GM12878 (cell line): ENCODE results near the gene LMNTD2. TPM values are rescaled to one million over a fixed set of nuclear protein-coding genes. Genes with fewer than 3 reads are reported as not detected.
A peak's percentile ranks its signal among the peaks of the same experiment; 100 is the strongest.

Experiments
- ATAC-seq: fragments of 200-7000 bp; cut with Tn5 transposase; 3 replicates; pipeline ENCODE4 v1.9.1; 2020; ENCODE audit warnings: mild to moderate bottlenecking, moderate library complexity
- BruUV-seq: library from RNA; stranded (reverse); fragments of 400-500 nt; replicated peaks from 2 replicates; lab custom pipeline; 2021; lab: Mats Ljungman, UMichigan
- CTCF ChIA-PET: fragments of 300-600 bp; sonication (Branson Sonifier 250); formaldehyde crosslinking; extraction: SDS; loops from one replicate; lab custom pipeline; 2021; ENCODE audit warnings: inconsistent platforms; lab: Yijun Ruan, JAX
- POLR2A ChIA-PET: fragments of 350-600 bp; formaldehyde crosslinking; extraction: SDS; loops from one replicate; lab custom pipeline; 2021; ENCODE audit warnings: inconsistent platforms; lab: Charles Lee
- RAD21 ChIA-PET: fragments of 300-600 bp; sonication (Branson Sonifier 250); formaldehyde crosslinking; loops from one replicate; lab custom pipeline; 2023; ENCODE audit warnings: antibody characterized with exemption; ENCODE audit not compliant: unreplicated experiment; lab: Charles Lee
- SMC1A ChIA-PET: fragments of 300-600 bp; sonication (Branson Sonifier 250); formaldehyde crosslinking; loops from one replicate; lab custom pipeline; 2023; ENCODE audit not compliant: unreplicated experiment, uncharacterized antibody; lab: Charles Lee
- DNase-seq: peaks from one replicate; pipeline ENCODE4 v3.0.0-alpha.2; 2011; ENCODE audit warnings: low read depth, low spot score
- FAIRE-seq: peaks from 3 replicates; lab custom pipeline; 2011; peaks lifted over from hg19 to GRCh38; lab: Jason Lieb, UNC
- H2AFZ ChIP-seq: 2 replicates; pipeline ENCODE4 v1.6.0; 2011; ENCODE audit warnings: low read depth, low read length, control low read depth; ENCODE audit not compliant: control insufficient read depth
- H3K27ac ChIP-seq: 2 replicates; pipeline ENCODE4 v1.5.1; 2011; ENCODE audit warnings: control low read depth; ENCODE audit not compliant: control insufficient read depth, insufficient read depth
- H3K27me3 ChIP-seq, 2 experiments: replicated peaks in 1 of 2; 2 replicates each; pipeline versions ENCODE4 v1.6.0 to v1.6.1; 2011; ENCODE audit warnings: low read length in 1 of 2; ENCODE audit not compliant: control insufficient read depth in 2 of 2, insufficient read depth in 2 of 2
- H3K36me3 ChIP-seq, 2 experiments: 2 replicates each; pipeline ENCODE4 v1.5.1; 2011; ENCODE audit warnings: low read length in 1 of 2; ENCODE audit not compliant: control insufficient read depth in 2 of 2, insufficient read depth in 2 of 2
- H3K4me1 ChIP-seq: 2 replicates; pipeline ENCODE4 v1.6.1; 2011; ENCODE audit warnings: mild to moderate bottlenecking, low read length, moderate library complexity, mixed read lengths; ENCODE audit not compliant: control insufficient read depth, insufficient read depth
- H3K4me2 ChIP-seq: 2 replicates; pipeline ENCODE4 v1.6.0; 2011; ENCODE audit warnings: control low read depth; ENCODE audit not compliant: control insufficient read depth, insufficient read depth
- H3K4me3 ChIP-seq: fragments of 200-600 bp; sonication (generic); 2 replicates; pipeline ENCODE4 v1.5.1; 2016
- H3K79me2 ChIP-seq: 2 replicates; pipeline ENCODE4 v1.6.0; 2011; ENCODE audit warnings: low read length; ENCODE audit not compliant: control insufficient read depth, insufficient read depth
- H3K9ac ChIP-seq: 2 replicates; pipeline ENCODE4 v1.8.0; 2011; ENCODE audit warnings: low read length, control low read depth, mixed read lengths; ENCODE audit not compliant: control insufficient read depth, insufficient read depth
- H3K9me3 ChIP-seq: replicated peaks from 3 replicates; pipeline ENCODE4 v1.5.1; 2011; ENCODE audit warnings: mild to moderate bottlenecking, low read length; ENCODE audit not compliant: control insufficient read depth, insufficient read depth
- H4K20me1 ChIP-seq: 2 replicates; pipeline ENCODE4 v1.6.0; 2011; ENCODE audit not compliant: control insufficient read depth, insufficient read depth
- E2F4 ChIP-seq: IDR thresholded peaks from 2 replicates; pipeline ENCODE4 v1.6.1; 2012; ENCODE audit warnings: low read depth, low read length, improper control_type of control experiment
- PKNOX1 ChIP-seq: fragments of 450-650 bp; IDR thresholded peaks from 2 replicates; pipeline ENCODE4 v1.6.1; 2016; ENCODE audit warnings: mild to moderate bottlenecking
- POLR2AphosphoS2 ChIP-seq: IDR thresholded peaks from 2 replicates; pipeline ENCODE4 v1.6.1; 2011; ENCODE audit warnings: low read depth, mild to moderate bottlenecking, low read length, improper control_type of control experiment, moderate library complexity
- SMARCA5 ChIP-seq: fragments of 450-650 bp; IDR thresholded peaks from 2 replicates; pipeline ENCODE4 v1.6.1; 2017; ENCODE audit warnings: mild to moderate bottlenecking
- WGBS: methylation state at CpG from one replicate; pipeline ENCODE4 v1.1.6; 2016; ENCODE audit warnings: low lambda C conversion rate; ENCODE audit not compliant: insufficient replicate concordance, insufficient coverage; ENCODE audit errors: missing lambda C conversion rate; 5-methylcytosine and 5-hydroxymethylcytosine counted together
- in situ Hi-C: fragments of 300-500 bp; cut with MboI; formaldehyde crosslinking; loops from 9 replicates; pipeline ENCODE4 v1.14.3; 2018; ENCODE audit warnings: mixed read lengths
- intact Hi-C: fragments of 100-400 bp; cut with micrococcal nuclease; formaldehyde crosslinking; loops from one replicate; pipeline ENCODE4 v1.14.2; 2022; ENCODE audit not compliant: unreplicated experiment
- polyA plus RNA-seq, 11 experiments: library from polyadenylated mRNA; depleted of rRNA in 4 of 11; unstranded in 6 of 11; stranded (reverse) in 5 of 11; fragments of >200 nt; fragmentation: Nextera tagmentation in 4 of 11; fragmentation: Illumina TruSeq in 1 of 11; extraction: Ambion mirVana in 4 of 11; extraction: Trizol in 1 of 11; gene quantifications; 1 replicate in 1 of 11; 2 replicates in 10 of 11; pipeline versions ENCODE4 v1.2.1 to v1.2.3, GENCODE V29; 2011 to 2016; ENCODE audit warnings: inconsistent platforms in 2 of 11, missing spikeins in 2 of 11, low read depth in 1 of 11
- total RNA-seq, 4 experiments: library from RNA; depleted of rRNA in 3 of 4; stranded (reverse); fragments of >200 nt in 3 of 4; fragmentation: Illumina TruSeq in 1 of 4; extraction: Trizol in 1 of 4; gene quantifications; 2 replicates each; pipeline versions ENCODE4 v1.2.1 to v1.2.3, GENCODE V29; 2013 to 2021

Gene LMNTD2
- total and polyA plus RNA-seq, 10 of the 15 experiments (the other 5 are each of a cell fraction or from before 2014, with no cell fraction given), result 0.22 to 4.1 (median 1.3) TPM; not detected in 2

- intact Hi-C loops (no loop called here), in situ Hi-C loops (no loop called here)
- FAIRE-seq (no peak), ATAC-seq (no peak), DNase-seq (no peak)
- Histone ChIP-seq H3K9me3 (no peaks in the 10 kb centered on the region), H3K9ac (no peak overlapping the region), H3K4me1 (peaks cover 10% of the 10 kb centered on the region), H2AFZ (no peak overlapping the region), H3K36me3 (peaks cover 0 to 4% of the 10 kb centered on the region in 2 experiments; a peak in 1 of 4 replicates)
- ChIA-PET CTCF (interaction anchor here (1.1 kb wide), 1 partner anchor 161 kb away, joined by 3 read pairs; no protein-coding TSS in a partner anchor), POLR2A (interaction anchor here (0.6 to 1.5 kb wide), 4 partner anchors 12 to 201 kb away, joined by 3 to 5 read pairs (median 4); partner anchors contain the start of gene PHRF1)
- no TSS peak for BruUV-seq
- TF ChIP-seq POLR2AphosphoS2, result peak; percentile 55; the same call in 1 of the 2 replicates
- TF ChIP-seq SMARCA5, result no peak
- TF ChIP-seq, all 136 proteins: peak for 1
- Histone ChIP-seq H3K27ac (no peak overlapping the region), H3K27me3 (no peaks in the 10 kb centered on the region; a peak in 1 of 4 replicates), H4K20me1 (no peaks in the 10 kb centered on the region), H3K4me2 (no peak overlapping the region), H3K79me2 (peaks cover 30% of the 10 kb centered on the region), H3K4me3 (no peak overlapping the region)
- RAD21 ChIA-PET, result interaction anchor here (0.7 kb wide), 1 partner anchor 9 kb away, joined by 3 read pairs; no protein-coding TSS in a partner anchor
- SMC1A ChIA-PET, result no interaction called here
- WGBS, result 85% methylated on average over 12 of the region's 12 CpGs
Observed at GRCh38 chr11:563812-564578, 3.5 kb upstream of the LMNTD2 start.

GRCh38 chr11:563066-563811, 2.7 kb upstream of the LMNTD2 start:
- Histone ChIP-seq H4K20me1 (no peaks in the 10 kb centered on the region), H3K4me1 (peaks cover 10% of the 10 kb centered on the region), H3K9me3 (no peaks in the 10 kb centered on the region), H2AFZ (no peak overlapping the region), H3K9ac (no peak overlapping the region), H3K36me3 (peaks cover 0 to 4% of the 10 kb centered on the region in 2 experiments; a peak in 1 of 4 replicates), H3K27me3 (no peaks in the 10 kb centered on the region; a peak in 1 of 4 replicates), H3K4me3 (no peak overlapping the region), H3K4me2 (no peak overlapping the region), H3K79me2 (peaks cover 28% of the 10 kb centered on the region), H3K27ac (no peak overlapping the region)
- no peak for DNase-seq
- in situ Hi-C loops (no loop called here), intact Hi-C loops (no loop called here)
- ATAC-seq, result no peak
- no peak for TF ChIP-seq PKNOX1
- TF ChIP-seq E2F4, result no peak
- TF ChIP-seq POLR2AphosphoS2, result peak; percentile 66; the same call in 1 of the 2 replicates
- 86% methylated on average over 18 of the region's 18 CpGs for WGBS
- ChIA-PET SMC1A (no interaction called here), CTCF (interaction anchor here (1.1 kb wide), 1 partner anchor 162 kb away, joined by 3 read pairs; no protein-coding TSS in a partner anchor), RAD21 (interaction anchor here (0.7 kb wide), 1 partner anchor 8 kb away, joined by 3 read pairs; no protein-coding TSS in a partner anchor), POLR2A (interaction anchor here (1.1 kb wide), 1 partner anchor 24 kb away, joined by 3 read pairs; no protein-coding TSS in a partner anchor)
- FAIRE-seq, result no peak
- BruUV-seq, result no TSS peak
